GM23248 (cell line): ENCODE measurements around the gene LMO3.

Experiments
- EZH2 ChIP-seq: fragments of 200-600 bp; sonication (generic); IDR thresholded peaks from 2 replicates; pipeline ENCODE4 v1.6.1; 2018; ENCODE audit warnings: antibody characterized with exemption, mild to moderate bottlenecking; ENCODE audit not compliant: insufficient read depth, poor library complexity, severe bottlenecking
- EZH2phosphoT487 ChIP-seq: fragments of 200-600 bp; sonication (generic); IDR thresholded peaks from 2 replicates; pipeline ENCODE4 v1.6.1; 2018; ENCODE audit warnings: antibody characterized with exemption, moderate library complexity, mild to moderate bottlenecking, low read depth; ENCODE audit not compliant: insufficient read depth

GRCh38 chr12:16560273-16560672 is 45.7 kb downstream of the LMO3 start:
- TF ChIP-seq EZH2 = no peak
- no peak for TF ChIP-seq EZH2phosphoT487
